Psoas muscle (tissue), 8 donors: ENCODE measurements around the gene RNF207. TPM values are rescaled to one million over a fixed set of nuclear protein-coding genes. Genes with fewer than 3 reads are reported as not detected.

ENCODE experiments used
- ATAC-seq, 4 donors: fragments of 200-7000 bp; cut with Tn5 transposase; one replicate each; pipeline ENCODE4 v1.9.1; 2020; ENCODE audit warnings: moderate library complexity in 3 of 4, mild to moderate bottlenecking in 2 of 4
- DNase-seq, 2 donors: peaks; one replicate each; pipeline ENCODE4 v3.0.0-alpha.2; 2020
- H3K27ac ChIP-seq: fragments of 200-600 bp; one replicate; pipeline ENCODE4 v1.8.0; 2022
- H3K27me3 ChIP-seq, 3 donors: fragments of 200-600 bp in 1 of 3; one replicate each; pipeline versions ENCODE4 v1.6.1 to v1.8.0; 2013 to 2022; ENCODE audit warnings: low read length in 2 of 3, mild to moderate bottlenecking in 2 of 3, moderate library complexity in 1 of 3; ENCODE audit not compliant: insufficient read depth in 3 of 3
- H3K36me3 ChIP-seq, 2 donors: fragments of 200-600 bp in 1 of 2; one replicate each; pipeline versions ENCODE4 v1.6.1 to v1.8.0; 2013 to 2022; ENCODE audit warnings: low read depth in 1 of 2, mild to moderate bottlenecking in 1 of 2, moderate library complexity in 1 of 2; ENCODE audit not compliant: insufficient read depth in 1 of 2
- H3K4me1 ChIP-seq: fragments of 200-600 bp; one replicate; pipeline ENCODE4 v1.8.0; 2022
- H3K4me3 ChIP-seq: fragments of 200-600 bp; one replicate; pipeline ENCODE4 v1.8.0; 2022; ENCODE audit warnings: mild to moderate bottlenecking
- H3K9me3 ChIP-seq: fragments of 200-600 bp; one replicate; pipeline ENCODE4 v1.8.0; 2022
- CTCF ChIP-seq: fragments of 200-600 bp; IDR thresholded peaks from one replicate; pipeline ENCODE4 v1.8.0; 2022; ENCODE audit warnings: antibody characterized with exemption
- WGBS, 3 donors: extraction: QIAGEN DNeasy Blood & Tissue Kit; methylation state at CpG; one replicate each; pipeline versions ENCODE4 v1.1.6 to v1.1.7; 2013; 5-methylcytosine and 5-hydroxymethylcytosine counted together
- intact Hi-C, 2 donors: fragments of 100-400 bp; cut with DNase I; formaldehyde crosslinking; loops; one replicate each; pipeline versions ENCODE4 v1.11.0 to v1.14.2; 2022
- polyA plus RNA-seq, 3 donors: library from polyadenylated mRNA; stranded (reverse); fragments of 200-250 nt; gene quantifications; one replicate each; pipeline ENCODE4 v1.2.3, GENCODE V29; 2013
- total RNA-seq, 4 donors: library from RNA; stranded (reverse); fragmentation: NEBNext Ultra II Directional in 2 of 4; extraction: Animal tissue kit (Norgen Biotek cat#: 25700) in 2 of 4; gene quantifications; one replicate each; pipeline versions ENCODE4 v1.2.1 to v1.2.4, GENCODE V29; 2021 to 2023
- donor health status: healthy with polysubstance abuse.
- donor health status: DM: no; HTN: no; CAD: no; lungs with moderate emphysema.
- donor health status: Bipolar disorder and iron deficiency.
- donor health status: healthy.
- donor health status: DM: yes; HTN: yes; CAD: no.
- donor health status: DM: no; HTN: no; CAD: no.
- donor health status: DM: no; HTN: no; CAD: no.
- donor health status: DM: yes; HTN: yes; CAD: no.

Gene RNF207
- total and polyA plus RNA-seq, 7 donors: 2.5 to 13.6 (median 4.0) TPM

DNA sequence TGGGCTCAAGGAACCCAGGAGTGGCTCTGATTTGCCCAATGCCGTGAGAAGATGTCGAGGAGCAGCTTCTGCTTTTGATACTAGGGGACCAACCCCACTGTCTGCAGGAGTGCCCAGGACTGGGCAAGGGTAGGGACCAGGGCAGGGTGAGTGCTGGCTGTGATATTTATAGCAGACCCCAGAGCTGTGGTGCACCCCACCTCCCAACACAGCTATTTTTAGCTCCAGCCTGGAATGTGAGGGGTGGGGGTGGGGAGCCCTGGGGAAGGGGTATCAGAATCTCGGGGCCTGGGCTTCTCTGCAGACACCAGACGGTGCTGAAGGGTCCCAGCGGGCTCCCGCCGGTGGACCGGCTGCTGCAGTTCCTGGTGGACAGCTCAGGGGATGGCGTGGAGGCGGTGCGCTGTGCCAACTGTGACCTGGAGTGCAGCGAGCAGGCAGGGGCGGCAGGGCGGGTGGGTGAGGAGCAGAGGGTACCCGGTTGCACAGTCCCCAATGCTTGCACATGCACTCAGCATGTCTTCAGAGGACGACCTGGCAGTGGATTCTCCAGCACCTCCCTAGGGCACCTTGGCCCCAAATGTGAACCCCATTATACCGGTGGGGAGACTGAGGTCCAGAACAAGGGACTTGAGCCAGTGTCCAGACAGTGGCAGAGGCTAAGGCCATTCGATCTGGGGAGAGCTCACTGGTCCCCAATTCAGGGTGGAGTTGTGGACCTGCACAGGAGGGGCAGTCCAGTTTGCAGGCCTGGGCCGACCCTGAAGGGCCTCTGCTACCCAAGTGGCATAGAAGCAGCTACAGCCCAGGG lies 1.4 kb downstream of the RNF207 start:
- Histone ChIP-seq H3K27ac (no peak overlapping the region), H3K36me3 (peaks cover 0 to 6% of the 10 kb centered on the region in 2 donors), H3K9me3 (no peaks in the 10 kb centered on the region), H3K27me3 (no peaks in the 10 kb centered on the region), H3K4me3 (peak overlapping the region; percentile 76), H3K4me1 (peaks cover 19% of the 10 kb centered on the region)
- 77 to 86% (median 78%) methylated on average over 19 of the region's 19 CpGs for WGBS, 3 donors
- no peak for TF ChIP-seq CTCF
- intact Hi-C loops: loop anchor here in 1 of 2 donors (5.0 kb wide), 1 partner anchor 35 kb away; the partner anchor contains the start of gene HES3
- peak in 1 of 2 donors; percentile 53 for DNase-seq
- ATAC-seq: no peak

GRCh38 chr1:6207921-6208320 lies 2.0 kb downstream of the RNF207 start:
- no peak for DNase-seq
- H3K27ac ChIP-seq: no peak overlapping the region
- peaks cover 19% of the 10 kb centered on the region for H3K4me1 ChIP-seq
- H3K27me3 ChIP-seq: no peaks in the 10 kb centered on the region
- no peak for ATAC-seq
- H3K9me3 ChIP-seq: no peaks in the 10 kb centered on the region
- no peak overlapping the region for H3K4me3 ChIP-seq
- intact Hi-C loops: loop anchor here in 1 of 2 donors (5.0 kb wide), 1 partner anchor 34 kb away; the partner anchor contains the start of gene HES3
- 88 to 95% (median 89%) methylated on average over 10 of the region's 10 CpGs for WGBS, 3 donors
- TF ChIP-seq CTCF: no peak
- H3K36me3 ChIP-seq: peaks cover 0 to 13% of the 10 kb centered on the region in 2 donors

DNA sequence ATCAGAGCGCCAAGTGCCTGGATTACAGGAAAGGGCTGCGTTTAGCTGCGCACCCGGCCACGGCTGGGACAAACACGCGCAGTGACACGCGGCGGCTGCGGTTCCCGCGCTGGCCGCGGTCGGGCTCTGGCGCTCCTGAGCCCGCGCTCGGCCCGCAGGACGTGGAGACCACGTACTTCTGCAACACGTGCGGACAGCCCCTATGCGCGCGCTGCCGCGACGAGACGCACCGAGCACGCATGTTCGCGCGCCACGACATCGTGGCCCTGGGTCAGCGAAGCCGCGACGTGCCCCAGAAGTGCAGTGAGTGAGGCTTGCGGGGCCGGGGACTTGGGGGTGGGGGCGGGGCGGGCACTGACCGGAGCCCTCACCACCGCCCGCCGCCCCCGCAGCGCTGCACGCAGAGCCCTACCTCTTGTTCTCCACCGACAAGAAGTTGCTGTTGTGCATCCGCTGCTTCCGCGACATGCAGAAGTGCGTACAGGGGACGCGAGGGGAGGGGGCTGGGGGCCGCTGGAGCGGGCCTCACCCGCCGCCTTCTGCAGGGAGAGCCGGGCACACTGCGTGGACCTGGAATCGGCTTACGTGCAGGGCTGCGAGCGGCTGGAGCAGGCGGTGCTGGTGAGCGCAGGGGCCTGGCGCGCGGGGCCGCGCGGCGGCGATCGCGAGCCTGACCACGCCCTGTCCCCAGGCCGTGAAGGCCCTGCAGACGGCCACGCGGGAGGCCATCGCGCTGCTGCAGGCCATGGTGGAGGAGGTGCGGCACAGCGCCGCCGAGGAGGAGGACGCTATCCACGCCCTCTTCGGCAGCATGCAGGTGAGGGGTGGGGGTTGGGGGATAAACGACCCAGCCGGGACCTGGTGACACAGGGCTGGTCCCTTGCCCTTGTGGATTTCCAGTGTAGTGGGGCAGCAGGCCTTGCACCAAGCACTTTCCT lies 3.1 kb downstream of the RNF207 start:
- Histone ChIP-seq H3K4me1 (peaks cover 19% of the 10 kb centered on the region), H3K9me3 (no peaks in the 10 kb centered on the region), H3K4me3 (peak overlapping the region; percentile 65), H3K27me3 (no peaks in the 10 kb centered on the region), H3K27ac (peak overlapping the region; percentile 41), H3K36me3 (peaks cover 0 to 14% of the 10 kb centered on the region in 2 donors)
- ATAC-seq: peak; percentile 43 to 75 (median 69)
- 9 to 25% (median 11%) methylated on average over 82 to 99 of the region's 99 CpGs for WGBS, 3 donors
- intact Hi-C loops: loop anchor here in 1 of 2 donors (5.0 kb wide), 1 partner anchor 33 kb away; the partner anchor contains the start of gene HES3
- peak; percentile 54 for TF ChIP-seq CTCF
- DNase-seq: peak; percentile 56 to 74

DNA sequence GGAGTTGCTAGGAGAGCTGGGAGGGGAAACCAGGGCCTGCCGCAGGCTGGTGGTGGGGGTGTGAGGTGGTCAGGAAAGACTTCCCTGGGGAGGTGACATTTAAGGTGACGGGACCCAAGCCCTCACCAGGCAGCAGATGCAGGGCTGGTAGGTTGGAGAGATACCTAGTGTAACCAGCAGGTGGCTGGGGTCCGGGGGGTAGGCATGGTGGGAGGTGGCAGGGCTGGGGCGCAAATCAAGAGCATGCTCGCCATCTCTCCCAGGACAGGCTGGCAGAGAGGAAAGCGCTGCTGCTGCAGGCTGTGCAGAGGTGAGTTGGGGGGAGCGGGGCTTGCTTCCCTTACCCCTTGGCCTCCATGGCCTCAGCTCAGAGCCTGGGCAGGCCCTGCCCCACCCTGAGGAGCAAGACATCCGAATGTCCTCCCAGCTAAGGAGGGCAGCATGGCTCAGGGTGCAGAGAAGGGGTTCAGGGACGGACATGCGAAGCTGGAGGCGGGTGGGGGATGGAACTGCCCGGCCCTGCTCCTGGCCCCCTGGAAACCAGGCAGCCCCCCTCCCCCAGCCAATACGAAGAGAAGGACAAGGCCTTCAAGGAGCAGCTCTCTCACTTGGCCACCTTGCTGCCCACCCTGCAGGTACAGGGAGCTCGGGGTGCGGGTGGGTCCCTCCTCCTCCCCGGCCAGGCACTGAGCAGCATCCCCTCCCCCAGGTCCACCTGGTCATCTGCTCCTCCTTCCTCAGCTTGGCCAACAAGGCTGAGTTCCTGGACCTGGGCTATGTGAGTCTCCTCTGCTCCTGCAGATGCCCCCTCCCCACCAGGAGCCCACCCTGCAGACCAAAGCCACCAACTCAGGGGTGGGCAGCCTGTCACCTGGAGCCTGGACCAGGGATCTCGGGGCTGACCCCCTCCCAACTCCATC lies 4.0 kb downstream of the RNF207 start:
- DNase-seq (no peak), ATAC-seq (no peak)
- peaks cover 0 to 14% of the 10 kb centered on the region in 2 donors for H3K36me3 ChIP-seq
- no peak overlapping the region for H3K27ac ChIP-seq
- H3K9me3 ChIP-seq: no peaks in the 10 kb centered on the region
- no peak for TF ChIP-seq CTCF
- H3K4me3 ChIP-seq: peak overlapping the region; percentile 65
- H3K27me3 ChIP-seq: no peaks in the 10 kb centered on the region
- intact Hi-C loops: loop anchor here in 1 of 2 donors (5.0 kb wide), 1 partner anchor 32 kb away; the partner anchor contains the start of gene HES3
- H3K4me1 ChIP-seq: peaks cover 19% of the 10 kb centered on the region
- WGBS, 3 donors: 88 to 95% (median 92%) methylated on average over 12 to 17 of the region's 17 CpGs
